HepG2 (cell line): ENCODE measurements around the gene FAM110D. TPM values are rescaled to one million over a fixed set of nuclear protein-coding genes. Genes with fewer than 3 reads are reported as not detected.

Source experiments
- CCAR2 ChIP-seq: fragments of 200-400 bp; formaldehyde crosslinking; optimal IDR thresholded peaks from 2 replicates; pipeline ENCODE3; 2018; ENCODE audit warnings: low read depth, mild to moderate bottlenecking, low read length, moderate library complexity
- DBP ChIP-seq: sonication (generic); formaldehyde crosslinking; IDR thresholded peaks from 2 replicates; pipeline ENCODE4 v1.4.0; 2020; ENCODE audit warnings: missing genetic modification reagents; ENCODE audit errors: not compliant biosample characterization
- ETS1 ChIP-seq: sonication (generic); formaldehyde crosslinking; IDR thresholded peaks from 2 replicates; pipeline ENCODE4 v1.4.0; 2020; ENCODE audit warnings: missing genetic modification reagents
- MEF2D ChIP-seq: sonication (generic); formaldehyde crosslinking; IDR thresholded peaks from 2 replicates; pipeline ENCODE4 v1.5.1; 2020; ENCODE audit warnings: mild to moderate bottlenecking, missing genetic modification reagents
- MLLT10 ChIP-seq: sonication (generic); formaldehyde crosslinking; IDR thresholded peaks from 2 replicates; pipeline ENCODE4 v1.4.0; 2020; ENCODE audit warnings: missing genetic modification reagents
- PHF20 ChIP-seq: sonication (generic); formaldehyde crosslinking; IDR thresholded peaks from 2 replicates; pipeline ENCODE4 v1.5.0; 2020; ENCODE audit warnings: mild to moderate bottlenecking, missing genetic modification reagents
- POGZ ChIP-seq: sonication (generic); formaldehyde crosslinking; IDR thresholded peaks from 2 replicates; pipeline ENCODE4 v1.4.0; 2020; ENCODE audit warnings: mild to moderate bottlenecking, missing genetic modification reagents
- PTBP1 ChIP-seq: fragments of 200-400 bp; formaldehyde crosslinking; IDR thresholded peaks from 2 replicates; pipeline ENCODE4 v1.6.1; 2018; ENCODE audit warnings: low read length, low read depth; ENCODE audit not compliant: poor library complexity, severe bottlenecking
- RARA ChIP-seq: IDR thresholded peaks from 2 replicates; pipeline ENCODE4 v1.6.1; 2016; ENCODE audit warnings: missing genetic modification reagents, missing compliant biosample characterization
- SMAD3 ChIP-seq: sonication (generic); formaldehyde crosslinking; IDR thresholded peaks from 2 replicates; pipeline ENCODE4 v1.4.0; 2020; ENCODE audit warnings: missing genetic modification reagents
- TCF12 ChIP-seq, 2 experiments: fragments of 450-650 bp in 1 of 2; sonication (generic) in 1 of 2; formaldehyde crosslinking in 1 of 2; IDR thresholded peaks; 2 replicates each; pipeline versions ENCODE4 v1.6.1 to v1.8.0; 2017 to 2022; ENCODE audit warnings: antibody characterized with exemption in 1 of 2, mild to moderate bottlenecking in 1 of 2, missing genetic modification reagents in 1 of 2, moderate library complexity in 1 of 2
- ZNF101 ChIP-seq: sonication (generic); formaldehyde crosslinking; IDR thresholded peaks from 2 replicates; pipeline ENCODE4 v1.4.0; 2020; ENCODE audit warnings: mild to moderate bottlenecking, low read depth, missing genetic modification reagents, borderline replicate concordance
- polyA plus RNA-seq, 8 experiments: library from polyadenylated mRNA; depleted of rRNA in 3 of 8; stranded (reverse) in 7 of 8; unstranded in 1 of 8; fragments of >200 nt; fragmentation: Illumina TruSeq in 4 of 8; extraction: Trizol in 4 of 8; gene quantifications; 2 replicates each; pipeline versions ENCODE4 v1.2.1 to v1.2.3, GENCODE V29; 2011 to 2016; ENCODE audit warnings: low read depth in 4 of 8, missing spikeins in 1 of 8, mixed read lengths in 1 of 8; ENCODE audit not compliant: insufficient read depth in 1 of 8
- total RNA-seq, 5 experiments: library from RNA; depleted of rRNA; stranded (reverse); fragments of >200 nt; fragmentation: Illumina TruSeq; extraction: Trizol; gene quantifications; 2 replicates each; pipeline ENCODE4 v1.2.3, GENCODE V29; 2016; ENCODE audit warnings: low read depth in 1 of 5
- TF ChIP-seq, protein P1 (sequence below): sonication (generic); formaldehyde crosslinking; IDR thresholded peaks from 2 replicates; pipeline ENCODE4 v1.8.1; 2022; ENCODE audit warnings: low read depth, mild to moderate bottlenecking, missing genetic modification reagents
- TF ChIP-seq, protein P2 (sequence below): sonication (generic); formaldehyde crosslinking; IDR thresholded peaks from 2 replicates; pipeline ENCODE4 v1.4.0; 2020; ENCODE audit warnings: missing genetic modification reagents, borderline replicate concordance
- TF ChIP-seq, protein P3 (sequence below): sonication (generic); formaldehyde crosslinking; IDR thresholded peaks from 2 replicates; pipeline ENCODE4 v1.5.0; 2020; ENCODE audit warnings: mild to moderate bottlenecking, missing genetic modification reagents, borderline replicate concordance
- TF ChIP-seq, protein P4 (sequence below): sonication (generic); formaldehyde crosslinking; IDR thresholded peaks from 2 replicates; pipeline ENCODE4 v1.8.0; 2022; ENCODE audit warnings: mild to moderate bottlenecking, missing genetic modification reagents

Gene FAM110D
- total and polyA plus RNA-seq, 2 of the 13 experiments (the other 11 are each of a cell fraction or from before 2014, with no cell fraction given): not detected

- TF ChIP-seq, protein P1, sequence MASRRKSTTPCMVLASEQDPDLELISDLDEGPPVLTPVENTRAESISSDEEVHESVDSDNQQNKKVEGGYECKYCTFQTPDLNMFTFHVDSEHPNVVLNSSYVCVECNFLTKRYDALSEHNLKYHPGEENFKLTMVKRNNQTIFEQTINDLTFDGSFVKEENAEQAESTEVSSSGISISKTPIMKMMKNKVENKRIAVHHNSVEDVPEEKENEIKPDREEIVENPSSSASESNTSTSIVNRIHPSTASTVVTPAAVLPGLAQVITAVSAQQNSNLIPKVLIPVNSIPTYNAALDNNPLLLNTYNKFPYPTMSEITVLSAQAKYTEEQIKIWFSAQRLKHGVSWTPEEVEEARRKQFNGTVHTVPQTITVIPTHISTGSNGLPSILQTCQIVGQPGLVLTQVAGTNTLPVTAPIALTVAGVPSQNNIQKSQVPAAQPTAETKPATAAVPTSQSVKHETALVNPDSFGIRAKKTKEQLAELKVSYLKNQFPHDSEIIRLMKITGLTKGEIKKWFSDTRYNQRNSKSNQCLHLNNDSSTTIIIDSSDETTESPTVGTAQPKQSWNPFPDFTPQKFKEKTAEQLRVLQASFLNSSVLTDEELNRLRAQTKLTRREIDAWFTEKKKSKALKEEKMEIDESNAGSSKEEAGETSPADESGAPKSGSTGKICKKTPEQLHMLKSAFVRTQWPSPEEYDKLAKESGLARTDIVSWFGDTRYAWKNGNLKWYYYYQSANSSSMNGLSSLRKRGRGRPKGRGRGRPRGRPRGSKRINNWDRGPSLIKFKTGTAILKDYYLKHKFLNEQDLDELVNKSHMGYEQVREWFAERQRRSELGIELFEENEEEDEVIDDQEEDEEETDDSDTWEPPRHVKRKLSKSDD (CRISPR knock-in tag): peak; percentile 48; the same call in 1 of the 2 replicates
- TF ChIP-seq RARA (CRISPR knock-in tag) (no peak), PHF20 (CRISPR knock-in tag) (peak; percentile 62), TCF12 (IDR thresholded peaks at IDR 0.05) (no peak), TCF12 (CRISPR knock-in tag; IDR thresholded peaks at IDR 0.05) (no peak), SMAD3 (CRISPR knock-in tag) (peak; percentile 31; the same call in 1 of the 2 replicates), ZNF101 (CRISPR knock-in tag) (no peak), POGZ (CRISPR knock-in tag) (no peak), ETS1 (no peak), MLLT10 (CRISPR knock-in tag) (no peak), DBP (CRISPR knock-in tag) (no peak), PTBP1 (no peak), CCAR2 (no peak), MEF2D (CRISPR knock-in tag) (no peak)
- TF ChIP-seq, protein P2, sequence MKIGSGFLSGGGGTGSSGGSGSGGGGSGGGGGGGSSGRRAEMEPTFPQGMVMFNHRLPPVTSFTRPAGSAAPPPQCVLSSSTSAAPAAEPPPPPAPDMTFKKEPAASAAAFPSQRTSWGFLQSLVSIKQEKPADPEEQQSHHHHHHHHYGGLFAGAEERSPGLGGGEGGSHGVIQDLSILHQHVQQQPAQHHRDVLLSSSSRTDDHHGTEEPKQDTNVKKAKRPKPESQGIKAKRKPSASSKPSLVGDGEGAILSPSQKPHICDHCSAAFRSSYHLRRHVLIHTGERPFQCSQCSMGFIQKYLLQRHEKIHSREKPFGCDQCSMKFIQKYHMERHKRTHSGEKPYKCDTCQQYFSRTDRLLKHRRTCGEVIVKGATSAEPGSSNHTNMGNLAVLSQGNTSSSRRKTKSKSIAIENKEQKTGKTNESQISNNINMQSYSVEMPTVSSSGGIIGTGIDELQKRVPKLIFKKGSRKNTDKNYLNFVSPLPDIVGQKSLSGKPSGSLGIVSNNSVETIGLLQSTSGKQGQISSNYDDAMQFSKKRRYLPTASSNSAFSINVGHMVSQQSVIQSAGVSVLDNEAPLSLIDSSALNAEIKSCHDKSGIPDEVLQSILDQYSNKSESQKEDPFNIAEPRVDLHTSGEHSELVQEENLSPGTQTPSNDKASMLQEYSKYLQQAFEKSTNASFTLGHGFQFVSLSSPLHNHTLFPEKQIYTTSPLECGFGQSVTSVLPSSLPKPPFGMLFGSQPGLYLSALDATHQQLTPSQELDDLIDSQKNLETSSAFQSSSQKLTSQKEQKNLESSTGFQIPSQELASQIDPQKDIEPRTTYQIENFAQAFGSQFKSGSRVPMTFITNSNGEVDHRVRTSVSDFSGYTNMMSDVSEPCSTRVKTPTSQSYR (CRISPR knock-in tag): no peak; the same call in 1 of the 2 replicates
- TF ChIP-seq, protein P3, sequence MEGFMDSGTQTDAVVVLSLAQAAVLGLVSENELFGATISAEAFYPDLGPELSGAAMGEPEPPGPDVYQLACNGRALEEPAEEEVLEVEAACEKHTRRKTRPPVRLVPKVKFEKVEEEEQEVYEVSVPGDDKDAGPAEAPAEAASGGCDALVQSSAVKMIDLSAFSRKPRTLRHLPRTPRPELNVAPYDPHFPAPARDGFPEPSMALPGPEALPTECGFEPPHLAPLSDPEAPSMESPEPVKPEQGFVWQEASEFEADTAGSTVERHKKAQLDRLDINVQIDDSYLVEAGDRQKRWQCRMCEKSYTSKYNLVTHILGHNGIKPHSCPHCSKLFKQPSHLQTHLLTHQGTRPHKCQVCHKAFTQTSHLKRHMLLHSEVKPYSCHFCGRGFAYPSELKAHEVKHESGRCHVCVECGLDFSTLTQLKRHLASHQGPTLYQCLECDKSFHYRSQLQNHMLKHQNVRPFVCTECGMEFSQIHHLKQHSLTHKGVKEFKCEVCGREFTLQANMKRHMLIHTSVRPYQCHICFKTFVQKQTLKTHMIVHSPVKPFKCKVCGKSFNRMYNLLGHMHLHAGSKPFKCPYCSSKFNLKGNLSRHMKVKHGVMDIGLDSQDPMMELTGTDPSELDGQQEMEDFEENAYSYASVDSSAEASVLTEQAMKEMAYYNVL: no peak
- TF ChIP-seq, protein P4, sequence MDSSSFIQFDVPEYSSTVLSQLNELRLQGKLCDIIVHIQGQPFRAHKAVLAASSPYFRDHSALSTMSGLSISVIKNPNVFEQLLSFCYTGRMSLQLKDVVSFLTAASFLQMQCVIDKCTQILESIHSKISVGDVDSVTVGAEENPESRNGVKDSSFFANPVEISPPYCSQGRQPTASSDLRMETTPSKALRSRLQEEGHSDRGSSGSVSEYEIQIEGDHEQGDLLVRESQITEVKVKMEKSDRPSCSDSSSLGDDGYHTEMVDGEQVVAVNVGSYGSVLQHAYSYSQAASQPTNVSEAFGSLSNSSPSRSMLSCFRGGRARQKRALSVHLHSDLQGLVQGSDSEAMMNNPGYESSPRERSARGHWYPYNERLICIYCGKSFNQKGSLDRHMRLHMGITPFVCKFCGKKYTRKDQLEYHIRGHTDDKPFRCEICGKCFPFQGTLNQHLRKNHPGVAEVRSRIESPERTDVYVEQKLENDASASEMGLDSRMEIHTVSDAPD (CRISPR knock-in tag): no peak
Observed at GRCh38 chr1:26111530-26112406, 47.1 kb upstream of the FAM110D start, which contains the start of gene PDIK1L (continued).
